AG09319 (cell line): ENCODE measurements around the gene RANBP6.

Experiments used
- DNase-seq: peaks from one replicate; pipeline ENCODE4 v3.0.0-alpha.2; 2010; ENCODE audit warnings: low read depth; ENCODE audit errors: extremely low read depth
- TF ChIP-seq, protein P1 (sequence below): IDR thresholded peaks from 2 replicates; pipeline ENCODE4 v1.5.1; 2011; ENCODE audit warnings: low read depth, mild to moderate bottlenecking, inconsistent platforms, low read length, moderate library complexity

The RANBP6 gene

GRCh38 chr9:5978523-5978922 lies 36.9 kb downstream of the RANBP6 start:
- TF ChIP-seq, protein P1, sequence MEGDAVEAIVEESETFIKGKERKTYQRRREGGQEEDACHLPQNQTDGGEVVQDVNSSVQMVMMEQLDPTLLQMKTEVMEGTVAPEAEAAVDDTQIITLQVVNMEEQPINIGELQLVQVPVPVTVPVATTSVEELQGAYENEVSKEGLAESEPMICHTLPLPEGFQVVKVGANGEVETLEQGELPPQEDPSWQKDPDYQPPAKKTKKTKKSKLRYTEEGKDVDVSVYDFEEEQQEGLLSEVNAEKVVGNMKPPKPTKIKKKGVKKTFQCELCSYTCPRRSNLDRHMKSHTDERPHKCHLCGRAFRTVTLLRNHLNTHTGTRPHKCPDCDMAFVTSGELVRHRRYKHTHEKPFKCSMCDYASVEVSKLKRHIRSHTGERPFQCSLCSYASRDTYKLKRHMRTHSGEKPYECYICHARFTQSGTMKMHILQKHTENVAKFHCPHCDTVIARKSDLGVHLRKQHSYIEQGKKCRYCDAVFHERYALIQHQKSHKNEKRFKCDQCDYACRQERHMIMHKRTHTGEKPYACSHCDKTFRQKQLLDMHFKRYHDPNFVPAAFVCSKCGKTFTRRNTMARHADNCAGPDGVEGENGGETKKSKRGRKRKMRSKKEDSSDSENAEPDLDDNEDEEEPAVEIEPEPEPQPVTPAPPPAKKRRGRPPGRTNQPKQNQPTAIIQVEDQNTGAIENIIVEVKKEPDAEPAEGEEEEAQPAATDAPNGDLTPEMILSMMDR: no peak
- no peak for DNase-seq

GRCh38 chr9:5976674-5977397 lies 38.6 kb downstream of the RANBP6 start:
- DNase-seq: no peak
- TF ChIP-seq, protein P1: no peak; the same call in 1 of the 2 replicates

DNA sequence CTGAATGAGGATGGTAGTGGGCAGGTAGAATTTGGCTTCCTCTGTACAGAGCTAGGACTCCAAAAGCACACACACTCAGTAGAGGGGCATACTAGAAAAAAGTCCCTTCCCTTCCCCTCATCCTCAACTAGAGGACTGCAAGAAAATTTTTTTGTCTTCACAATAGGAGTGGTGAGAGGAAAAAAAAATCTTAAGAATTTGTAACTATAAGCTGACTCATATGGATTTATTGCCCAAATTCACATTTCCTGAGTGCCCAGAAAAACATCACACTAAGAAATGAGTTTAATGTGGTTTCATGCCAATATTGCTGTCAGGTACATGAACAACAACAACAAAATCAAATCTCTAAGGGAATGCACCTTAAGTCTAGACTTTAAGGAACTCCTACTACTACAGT lies 43.7 kb downstream of the RANBP6 start:
- TF ChIP-seq, protein P1: no peak
- no peak for DNase-seq
